Measurements from ENCODE around the gene LNP1. TPM values are rescaled to one million over a fixed set of nuclear protein-coding genes. Genes with fewer than 3 reads are reported as not detected.

LNP1 gene
- polyA plus RNA-seq, 2 of the 4 experiments (the other 2 are of a cell fraction): 1.3 to 2.0 TPM

GRCh38 chr3:100427699-100428098, 26.4 kb downstream of the LNP1 start:
- no peak for TF ChIP-seq MAX (IDR thresholded peaks at IDR 0.05)
- no peak for TF ChIP-seq CTCF (IDR thresholded peaks at IDR 0.05)
- no peak for TF ChIP-seq SMC3 (IDR thresholded peaks at IDR 0.05)
- no peak for TF ChIP-seq POLR2AphosphoS2 (conservative IDR thresholded peaks at IDR 0.05; ENCODE audit: low read length)
- no peak for TF ChIP-seq EP300 (IDR thresholded peaks at IDR 0.05)
- no peak for TF ChIP-seq JUNB (IDR thresholded peaks at IDR 0.05)
- TF ChIP-seq NPAS2 (CRISPR knock-in tag; IDR thresholded peaks at IDR 0.05; ENCODE audit: borderline replicate concordance): no peak
- TF ChIP-seq MAFK (IDR thresholded peaks at IDR 0.05; ENCODE audit: partially characterized antibody): no peak
- TF ChIP-seq MAZ (IDR thresholded peaks at IDR 0.05; ENCODE audit: borderline replicate concordance, low read depth, low read length): no peak
- TF ChIP-seq CEBPB (IDR thresholded peaks at IDR 0.05): no peak
- TF ChIP-seq FOXS1 (CRISPR knock-in tag; IDR thresholded peaks at IDR 0.05): no peak
- no peak for TF ChIP-seq HMGXB4 (CRISPR knock-in tag; IDR thresholded peaks at IDR 0.05; ENCODE audit: borderline replicate concordance)
- no peak overlapping the region for H3K27ac ChIP-seq
- H3K4me1 ChIP-seq: peaks cover 13% of the 10 kb centered on the region
- ChIA-PET CTCF (interaction anchor here (1.4 kb wide), 1 partner anchor 14 kb away, joined by 3 read pairs; no protein-coding TSS in a partner anchor), POLR2A (no interaction called here)
- 57% methylated on average over 2 of the region's 2 CpGs for WGBS (ENCODE audit: missing lambda C conversion rate)
- ATAC-seq: no peak
- FAIRE-seq: no peak
- H3K4me2 ChIP-seq: no peak overlapping the region
- DNase-seq (ENCODE audit: low read depth in 1 of 2, low spot score in 1 of 2): no peak
- no peak overlapping the region for H3K4me3 ChIP-seq
- no peaks in the 10 kb centered on the region for H3K9me3 ChIP-seq

- ChIA-PET POLR2A (no interaction called here), CTCF (interaction anchor here (0.5 to 1.3 kb wide), 2 partner anchors 16 to 87 kb away, joined by 3 read pairs; no protein-coding TSS in a partner anchor)
- 79% methylated on average over 2 of the region's 2 CpGs for WGBS (ENCODE audit: missing lambda C conversion rate)
- H3K27ac ChIP-seq: no peak overlapping the region
- TF ChIP-seq EHF (CRISPR knock-in tag; IDR thresholded peaks at IDR 0.05) (no peak), BCL3 (IDR thresholded peaks at IDR 0.05) (no peak), POLR2A (IDR thresholded peaks at IDR 0.05; ENCODE audit: low read length) (no peak), CBX8 (IDR thresholded peaks at IDR 0.05) (no peak), HES2 (IDR thresholded peaks at IDR 0.05) (no peak), EP300 (IDR thresholded peaks at IDR 0.05) (no peak), NFE2L2 (conservative IDR thresholded peaks at IDR 0.05; ENCODE audit: low read length) (no peak), JUNB (IDR thresholded peaks at IDR 0.05) (no peak), RARB (CRISPR knock-in tag; IDR thresholded peaks at IDR 0.05) (no peak), REST (IDR thresholded peaks at IDR 0.05) (no peak), RNF2 (IDR thresholded peaks at IDR 0.05; ENCODE audit: borderline replicate concordance, low read depth) (no peak), MAFK (IDR thresholded peaks at IDR 0.05; ENCODE audit: partially characterized antibody) (no peak), JUN (IDR thresholded peaks at IDR 0.05) (no peak), MAX (IDR thresholded peaks at IDR 0.05) (no peak), ESRRA (IDR thresholded peaks at IDR 0.05; ENCODE audit: borderline replicate concordance, low read length) (no peak), TP53 (CRISPR knock-in tag; IDR thresholded peaks at IDR 0.05) (no peak)
- no peak overlapping the region for H3K4me3 ChIP-seq
- H3K4me2 ChIP-seq: no peak overlapping the region
- FAIRE-seq (no peak), ATAC-seq (no peak), DNase-seq (ENCODE audit: low read depth in 1 of 2, low spot score in 1 of 2) (no peak)
- peaks cover 5% of the 10 kb centered on the region; the same call in 1 of the 3 replicates for H3K9me3 ChIP-seq
- peaks cover 13% of the 10 kb centered on the region for H3K4me1 ChIP-seq
Measured at GRCh38 chr3:100429187-100429716, 27.9 kb downstream of the LNP1 start.
